Astrocyte (in vitro differentiated cells and primary cell): Measurements from ENCODE around the gene EPB41. TPM values are rescaled to one million over a fixed set of nuclear protein-coding genes. Genes with fewer than 3 reads are reported as not detected.
"Not testable (repeated sequence)": the region's sequence is repeated elsewhere in the genome, so short reads cannot be mapped to it uniquely, and the experiment has no call there.

ENCODE experiments used
- DNase-seq: peaks from one replicate; pipeline ENCODE4 v3.0.0-alpha.2; 2010; ENCODE audit warnings: low read depth
- FAIRE-seq: peaks from 2 replicates; lab custom pipeline; 2011; peaks lifted over from hg19 to GRCh38; lab: Jason Lieb, UNC
- H2AFZ ChIP-seq: 2 replicates; pipeline ENCODE4 v1.6.0; 2012; ENCODE audit warnings: low read depth, low read length, inconsistent platforms
- H3K27ac ChIP-seq: 2 replicates; pipeline ENCODE4 v1.5.1; 2011; ENCODE audit warnings: low read depth, low read length, inconsistent platforms
- H3K27me3 ChIP-seq: 2 replicates; pipeline ENCODE4 v1.6.0; 2011; ENCODE audit warnings: low read length, inconsistent platforms; ENCODE audit not compliant: insufficient read depth
- H3K36me3 ChIP-seq: 2 replicates; pipeline ENCODE4 v1.5.1; 2011; ENCODE audit warnings: low read length, inconsistent platforms; ENCODE audit not compliant: insufficient read depth
- H3K4me1 ChIP-seq: 2 replicates; pipeline ENCODE4 v1.5.1; 2011; ENCODE audit warnings: low read length, inconsistent platforms; ENCODE audit not compliant: insufficient read depth
- H3K4me2 ChIP-seq: 2 replicates; pipeline ENCODE4 v1.6.0; 2012; ENCODE audit warnings: low read length, inconsistent platforms
- H3K4me3 ChIP-seq: 2 replicates; pipeline ENCODE4 v1.5.1; 2011; ENCODE audit warnings: low read depth, mild to moderate bottlenecking, low read length, inconsistent platforms; ENCODE audit not compliant: insufficient read depth
- H3K79me2 ChIP-seq: 2 replicates; pipeline ENCODE4 v1.6.0; 2012; ENCODE audit warnings: mild to moderate bottlenecking, low read length, inconsistent platforms; ENCODE audit not compliant: insufficient read depth
- H3K9ac ChIP-seq: 2 replicates; pipeline ENCODE4 v1.6.0; 2012; ENCODE audit warnings: mild to moderate bottlenecking, low read length, inconsistent platforms
- H3K9me3 ChIP-seq: 2 replicates; pipeline ENCODE4 v1.5.1; 2012; ENCODE audit warnings: low read depth, mild to moderate bottlenecking, low read length, inconsistent platforms; ENCODE audit not compliant: insufficient read depth
- H4K20me1 ChIP-seq: 2 replicates; pipeline ENCODE4 v1.6.0; 2012; ENCODE audit warnings: low read length, inconsistent platforms; ENCODE audit not compliant: insufficient read depth
- H3K27ac Mint-ChIP-seq: one replicate; pipeline ENCODE4 v1.8.0; 2021; ENCODE audit warnings: mild to moderate bottlenecking, mixed read lengths; ENCODE audit not compliant: unreplicated experiment
- H3K27me3 Mint-ChIP-seq: one replicate; pipeline ENCODE4 v1.8.0; 2021; ENCODE audit warnings: low read depth, mixed read lengths; ENCODE audit not compliant: unreplicated experiment
- H3K36me3 Mint-ChIP-seq: one replicate; pipeline ENCODE4 v1.8.0; 2021; ENCODE audit warnings: low read depth, mixed read lengths; ENCODE audit not compliant: unreplicated experiment
- H3K4me1 Mint-ChIP-seq: one replicate; pipeline ENCODE4 v1.8.0; 2021; ENCODE audit warnings: low read depth, mixed read lengths; ENCODE audit not compliant: unreplicated experiment
- H3K4me3 Mint-ChIP-seq: one replicate; pipeline ENCODE4 v1.8.0; 2021; ENCODE audit warnings: mild to moderate bottlenecking, moderate library complexity, mixed read lengths; ENCODE audit not compliant: unreplicated experiment
- H3K9me3 Mint-ChIP-seq: one replicate; pipeline ENCODE4 v1.8.0; 2021; ENCODE audit warnings: mild to moderate bottlenecking, mixed read lengths; ENCODE audit not compliant: unreplicated experiment
- CTCF ChIP-seq: IDR thresholded peaks from 2 replicates; pipeline ENCODE4 v1.5.1; 2011; ENCODE audit warnings: low read depth, mild to moderate bottlenecking, inconsistent platforms, low read length, moderate library complexity; ENCODE audit not compliant: insufficient read depth
- EZH2 ChIP-seq: IDR thresholded peaks from 2 replicates; pipeline ENCODE4 v1.6.1; 2012; ENCODE audit warnings: mild to moderate bottlenecking, low read length, inconsistent platforms; ENCODE audit not compliant: insufficient read depth
- total RNA-seq: library from RNA; stranded (reverse); gene quantifications from 2 replicates; pipeline ENCODE4 v1.2.1, GENCODE V29; 2021

The EPB41 gene
- total RNA-seq, 1 donor from 2014 or later, result 13.9 TPM

GRCh38 chr1:29100487-29100886 is 186.1 kb downstream of the EPB41 start:
- H3K4me3 Mint-ChIP-seq, result no peak overlapping the region
- H3K27ac Mint-ChIP-seq, result no peak overlapping the region
- no peak for FAIRE-seq

GRCh38 chr1:29105822-29106221 is 191.5 kb downstream of the EPB41 start:
- Histone ChIP-seq H4K20me1 (no peaks in the 10 kb centered on the region), H3K4me1 (peaks cover 2% of the 10 kb centered on the region), H3K4me2 (no peak overlapping the region), H3K4me3 (no peak overlapping the region), H3K9me3 (no peaks in the 10 kb centered on the region), H3K27me3 (no peaks in the 10 kb centered on the region), H2AFZ (no peak overlapping the region), H3K79me2 (no peaks in the 10 kb centered on the region), H3K36me3 (no peaks in the 10 kb centered on the region), H3K9ac (no peak overlapping the region), H3K27ac (no peak overlapping the region)
- DNase-seq (no peak), FAIRE-seq (no peak)
- Mint-ChIP-seq H3K27me3 (no peaks in the 10 kb centered on the region), H3K27ac (no peak overlapping the region), H3K4me1 (no peaks in the 10 kb centered on the region), H3K4me3 (no peak overlapping the region), H3K9me3 (no peaks in the 10 kb centered on the region), H3K36me3 (peaks cover 2% of the 10 kb centered on the region)
- TF ChIP-seq CTCF (no peak), EZH2 (no peak)

More at GRCh38 chr1:29100487-29100886, 186.1 kb downstream of the EPB41 start:
- Histone ChIP-seq H3K4me3 (no peak overlapping the region), H3K27me3 (no peaks in the 10 kb centered on the region), H3K27ac (no peak overlapping the region), H3K36me3 (no peaks in the 10 kb centered on the region), H3K79me2 (no peaks in the 10 kb centered on the region), H2AFZ (no peak overlapping the region), H4K20me1 (no peaks in the 10 kb centered on the region), H3K9ac (no peak overlapping the region), H3K4me2 (no peak overlapping the region), H3K4me1 (no peaks in the 10 kb centered on the region), H3K9me3 (no peaks in the 10 kb centered on the region)
- Mint-ChIP-seq H3K9me3 (no peaks in the 10 kb centered on the region), H3K4me1 (no peaks in the 10 kb centered on the region), H3K36me3 (peaks cover 6% of the 10 kb centered on the region), H3K27me3 (no peaks in the 10 kb centered on the region)
- no peak for DNase-seq
- no peak for TF ChIP-seq CTCF
- no peak for TF ChIP-seq EZH2

- H3K4me1 Mint-ChIP-seq, H3K9me3 ChIP-seq, H3K27me3 ChIP-seq, H3K9me3 Mint-ChIP-seq, H3K36me3 Mint-ChIP-seq, H3K9ac ChIP-seq, H3K27ac Mint-ChIP-seq, H3K4me3 ChIP-seq, H3K79me2 ChIP-seq, H3K4me1 ChIP-seq, H3K4me2 ChIP-seq, H4K20me1 ChIP-seq, FAIRE-seq, H2AFZ ChIP-seq, H3K27ac ChIP-seq, H3K27me3 Mint-ChIP-seq, DNase-seq, H3K36me3 ChIP-seq, H3K4me3 Mint-ChIP-seq: not testable (repeated sequence)
Observed at GRCh38 chr1:29108041-29108440, 193.7 kb downstream of the EPB41 start.
